Measurements from ENCODE around the gene CEP85L.

GRCh38 chr6:118611334-118611733 is 40.1 kb downstream of the CEP85L start:
- TF ChIP-seq EZH2 (IDR thresholded peaks at IDR 0.05) (no peak), POLR2AphosphoS5 (IDR thresholded peaks at IDR 0.05; ENCODE audit: borderline replicate concordance, low read depth, low read length) (no peak), FOXP2 (optimal IDR thresholded peaks at IDR 0.05; ENCODE audit: control extremely low read depth, extremely low read length, insufficient read depth) (no peak)
